GM21619 (cell line): ENCODE measurements around the gene SERTAD2.

Source experiments
- ATAC-seq: cut with Tn5 transposase; IDR thresholded peaks from one replicate; pipeline ENCODE4 v1.9.1; 2021; ENCODE audit not compliant: unreplicated experiment

The SERTAD2 gene

DNA sequence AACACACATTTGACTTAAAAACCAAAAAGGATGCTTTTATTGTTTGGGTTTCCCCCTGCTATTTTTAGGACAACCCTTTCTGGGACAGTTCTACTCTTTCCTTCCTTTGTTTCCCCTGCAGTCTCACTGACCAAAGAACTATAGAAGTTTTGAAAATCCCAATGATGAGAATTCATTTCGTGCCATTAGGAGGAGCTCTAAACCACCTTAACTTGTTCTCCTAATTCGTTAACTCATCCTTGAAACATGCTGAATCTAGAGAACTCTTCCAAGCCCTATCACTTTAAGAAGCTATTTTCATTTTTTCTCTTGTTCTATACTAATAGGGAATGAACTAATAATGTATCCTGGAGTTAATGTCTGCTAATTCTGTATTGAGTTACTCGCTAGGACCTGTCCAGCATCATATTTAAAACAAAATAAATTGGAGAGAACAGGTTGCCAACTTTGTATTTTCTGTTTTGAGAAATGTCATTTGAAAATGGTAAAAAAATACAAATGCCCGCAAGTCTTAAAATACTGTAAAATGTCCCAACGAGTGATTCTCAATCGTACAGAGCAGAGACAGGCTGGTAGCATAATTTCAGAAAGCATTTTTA is 66.7 kb downstream of the SERTAD2 start:
- no peak for ATAC-seq

DNA sequence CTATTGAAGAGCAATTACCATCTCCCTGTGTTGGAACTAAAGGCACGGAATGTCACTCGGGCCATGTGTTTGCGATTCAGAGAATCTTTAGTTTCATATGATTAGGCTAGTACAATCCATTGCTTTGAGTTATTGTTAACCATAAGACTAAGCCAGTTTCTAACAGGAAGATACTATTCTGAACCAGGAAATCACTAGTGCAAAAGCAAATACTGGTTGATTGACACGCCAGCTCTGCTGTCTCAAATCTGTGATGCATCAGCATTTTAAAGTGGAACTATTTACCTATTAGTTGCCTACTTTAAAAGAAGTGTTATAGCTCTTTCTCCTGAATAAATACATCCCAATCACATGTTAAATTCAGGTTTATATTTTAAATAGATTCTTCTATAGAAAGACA is 67.7 kb downstream of the SERTAD2 start:
- no peak for ATAC-seq

DNA sequence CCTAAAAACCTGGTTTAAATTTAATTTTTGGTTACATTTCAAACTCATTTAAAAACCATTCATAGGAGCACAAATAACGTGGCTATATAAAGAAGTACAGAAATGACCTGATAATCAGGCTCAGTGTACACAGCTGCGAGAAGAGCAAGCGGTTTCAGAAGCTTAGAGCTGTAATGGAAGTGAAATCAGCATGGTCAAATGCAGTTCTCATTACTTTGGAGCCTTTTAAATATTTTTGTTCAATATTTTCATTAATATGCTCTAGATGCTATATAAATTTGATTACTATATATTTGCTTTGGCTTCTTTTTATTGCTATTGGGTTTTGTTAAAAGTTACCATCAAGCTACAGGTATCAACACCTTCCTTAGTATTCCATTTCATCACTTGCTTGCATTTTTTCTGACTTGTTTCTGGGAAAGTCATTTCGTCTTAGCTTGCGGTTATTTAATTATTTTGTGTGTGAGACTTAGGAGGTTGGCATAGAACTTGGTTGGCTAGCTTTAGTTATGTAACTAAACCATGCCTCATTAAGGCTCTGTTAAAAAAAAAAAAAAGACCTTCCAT is 70.9 kb downstream of the SERTAD2 start:
- ATAC-seq: peak; percentile 86

DNA sequence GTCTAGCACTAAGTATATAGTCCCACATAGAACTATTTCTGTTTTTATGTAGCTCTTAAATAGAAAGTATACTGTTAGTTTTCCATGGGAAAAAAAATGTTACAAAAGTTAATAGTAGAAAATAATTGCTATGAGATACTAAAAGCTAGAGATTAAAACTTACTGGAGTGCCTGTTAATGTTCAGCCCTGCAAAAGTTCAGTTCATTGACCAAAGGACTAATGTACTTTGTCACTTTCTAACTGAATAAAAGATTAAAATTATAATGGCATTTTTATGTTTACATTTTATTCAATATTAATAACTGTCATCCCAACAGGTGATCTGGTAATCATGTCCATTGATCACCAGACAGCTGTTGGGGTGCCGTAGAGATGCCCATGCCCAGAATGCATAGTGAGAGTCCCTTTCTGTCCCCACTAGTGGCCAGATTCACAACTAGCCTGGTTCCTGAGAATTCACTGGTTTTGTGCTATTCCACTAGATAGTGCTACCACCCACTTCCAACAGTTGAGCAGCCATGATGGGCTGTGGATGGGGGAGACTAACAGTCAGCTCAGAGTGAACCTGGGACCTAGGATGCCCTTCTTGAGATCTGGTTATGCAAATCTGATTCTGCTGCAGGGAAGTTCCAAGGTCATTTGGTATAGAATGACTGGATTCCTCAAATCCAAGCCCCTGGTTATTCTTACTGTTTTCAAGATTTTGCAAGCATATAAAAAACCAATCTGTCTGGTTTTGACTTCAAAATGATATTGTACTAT is 71.8 kb downstream of the SERTAD2 start:
- ATAC-seq: no peak
